Glomerular visceral epithelial cell (primary cell): ENCODE measurements around the gene RYR2.
A peak's percentile ranks its signal among the peaks of the same experiment; 100 is the strongest.
"Not testable (repeated sequence)": the region's sequence is repeated elsewhere in the genome, so short reads cannot be mapped to it uniquely, and the experiment has no call there.

ENCODE experiments used
- DNase-seq: peaks from one replicate; pipeline ENCODE4 v3.0.0-alpha.2; 2016; ENCODE audit errors: extremely low spot score

Gene RYR2

DNA sequence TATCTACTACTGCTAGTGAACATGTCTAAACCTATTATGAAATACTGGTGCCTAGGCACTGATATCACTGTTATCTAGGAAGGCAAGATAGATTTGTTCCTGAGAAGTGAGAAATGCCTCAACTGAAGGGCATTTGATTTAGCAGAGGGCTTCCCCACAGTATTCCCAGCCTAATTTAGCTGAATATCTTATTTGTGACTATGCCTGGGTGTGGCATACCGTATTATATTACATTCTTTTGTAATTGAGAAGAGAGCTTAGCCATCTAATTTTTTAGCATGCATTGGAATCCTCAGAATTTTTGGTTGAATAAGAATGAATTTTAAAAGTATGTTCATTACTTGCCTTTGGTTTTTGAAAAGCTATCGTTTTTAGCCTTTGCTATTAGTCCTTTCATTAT lies 749.6 kb downstream of the RYR2 start:
- DNase-seq: no peak

GRCh38 chr1:237792149-237792548 lies 750.2 kb downstream of the RYR2 start:
- DNase-seq: no peak

DNA sequence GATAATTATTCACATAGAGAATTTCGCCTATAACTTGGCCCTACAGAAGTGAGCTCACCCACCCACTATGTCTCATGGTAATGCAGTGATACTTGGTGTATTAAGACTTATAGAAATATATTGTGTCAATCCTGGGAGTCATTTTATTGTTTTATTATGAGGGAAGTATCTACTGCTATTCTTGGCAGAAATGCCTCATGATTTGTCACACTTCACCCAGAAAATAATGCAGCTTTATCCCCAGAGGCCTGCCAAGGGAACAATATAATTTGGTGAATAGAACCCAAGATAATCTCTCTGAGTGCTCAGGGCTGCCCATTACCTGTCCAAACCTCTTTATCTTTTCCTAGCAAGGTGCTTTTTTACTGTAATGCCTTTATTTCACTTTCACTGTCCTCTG lies 750.7 kb downstream of the RYR2 start:
- DNase-seq: no peak

- peak; percentile 59 for DNase-seq
Observed at GRCh38 chr1:237794071-237794470, 752.1 kb downstream of the RYR2 start.

GRCh38 chr1:237795558-237795957 lies 753.6 kb downstream of the RYR2 start:
- no peak for DNase-seq

GRCh38 chr1:237799762-237800474 lies 757.9 kb downstream of the RYR2 start:
- DNase-seq: peak; percentile 81

DNA sequence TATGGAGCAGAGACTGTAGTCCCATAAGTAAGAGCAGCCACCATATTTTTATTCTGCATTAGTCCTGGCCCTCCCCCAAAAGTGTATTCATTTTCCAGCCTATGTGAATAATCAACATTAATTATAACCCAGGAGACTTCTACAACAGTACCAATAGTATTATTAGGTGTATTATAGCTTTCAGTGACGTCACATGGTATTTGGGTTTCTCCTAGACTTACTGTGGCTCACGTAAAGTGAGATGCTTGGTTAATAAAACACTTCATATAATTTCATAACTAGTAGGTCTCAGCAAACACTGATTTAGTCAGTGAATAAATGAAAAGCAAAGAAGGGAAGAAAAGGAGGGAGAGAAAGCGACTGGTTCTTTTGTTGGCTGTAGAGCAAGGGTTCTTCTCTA lies 762.5 kb downstream of the RYR2 start:
- DNase-seq: no peak

- no peak for DNase-seq
Observed at GRCh38 chr1:237809099-237809498, 767.1 kb downstream of the RYR2 start.

- DNase-seq: no peak
Observed at GRCh38 chr1:237811633-237812032, 769.6 kb downstream of the RYR2 start.

GRCh38 chr1:237812061-237812460 lies 770.1 kb downstream of the RYR2 start:
- DNase-seq: no peak

DNA sequence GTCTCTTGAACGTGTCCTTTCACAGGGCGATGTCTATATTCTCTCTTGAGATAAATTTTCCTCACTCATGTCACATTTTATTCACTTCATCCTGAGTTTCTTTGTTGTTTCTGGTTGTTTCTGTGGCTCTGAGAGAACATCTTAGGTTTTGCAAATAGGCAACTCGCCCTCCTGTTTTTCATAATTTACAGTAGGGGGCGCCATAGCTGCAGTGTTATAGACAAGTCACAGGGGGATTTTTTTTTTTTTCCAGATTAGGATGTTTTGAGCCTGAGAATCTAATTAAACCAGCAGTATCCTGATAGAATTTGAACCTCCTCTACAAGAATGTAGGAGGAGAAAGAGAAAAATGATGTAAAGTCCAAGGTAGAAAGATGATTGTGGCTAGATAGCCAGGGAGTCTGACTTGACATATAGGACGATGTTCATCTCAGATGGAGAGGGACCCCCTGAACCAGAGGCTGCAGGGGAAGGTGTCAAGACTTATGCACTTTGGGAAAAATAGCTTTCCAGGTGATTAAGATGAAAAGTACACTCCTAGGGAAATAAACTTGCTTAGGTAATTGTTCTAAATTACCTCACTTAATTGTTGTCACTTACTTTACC lies 772.4 kb downstream of the RYR2 start:
- DNase-seq: peak; percentile 25

DNA sequence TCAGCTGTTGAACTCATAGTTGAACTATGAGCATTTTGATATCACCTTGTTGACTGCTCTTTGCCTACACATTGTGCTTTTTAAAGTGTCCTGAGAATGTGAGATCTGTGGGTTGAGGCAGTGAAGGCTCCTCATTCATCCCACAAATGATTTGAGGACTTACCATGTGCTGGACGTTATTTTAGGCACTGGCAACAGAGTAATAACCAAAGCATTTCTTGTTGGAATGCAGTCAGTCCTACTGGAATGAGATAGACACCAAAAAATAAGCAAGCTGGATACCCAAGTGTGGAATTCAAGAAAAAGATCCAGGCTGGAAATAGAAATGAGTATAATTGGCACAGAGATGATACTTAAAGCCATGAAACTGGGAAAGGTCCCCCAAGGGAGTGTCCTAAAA lies 775.3 kb downstream of the RYR2 start:
- DNase-seq: no peak

DNA sequence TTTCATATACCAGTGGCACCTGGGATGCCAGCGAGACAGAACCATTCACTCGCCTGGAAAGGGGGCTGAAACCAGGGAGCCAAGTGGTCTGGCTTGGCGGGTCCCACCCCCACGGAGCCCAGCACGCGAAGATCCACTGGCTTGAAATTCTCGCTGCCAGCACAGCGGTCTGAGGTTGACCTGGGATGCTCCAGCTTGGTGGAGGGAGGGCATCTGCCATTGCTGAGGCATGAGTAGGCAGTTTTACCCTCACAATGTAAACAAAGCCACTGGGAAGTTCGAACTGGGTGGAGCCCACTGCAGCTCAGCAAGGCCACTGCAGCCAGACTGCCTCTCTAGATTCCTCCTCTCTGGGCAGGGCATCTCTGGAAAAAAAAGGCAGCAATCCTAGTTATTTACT lies 778.6 kb downstream of the RYR2 start:
- DNase-seq: peak; percentile 21

DNA sequence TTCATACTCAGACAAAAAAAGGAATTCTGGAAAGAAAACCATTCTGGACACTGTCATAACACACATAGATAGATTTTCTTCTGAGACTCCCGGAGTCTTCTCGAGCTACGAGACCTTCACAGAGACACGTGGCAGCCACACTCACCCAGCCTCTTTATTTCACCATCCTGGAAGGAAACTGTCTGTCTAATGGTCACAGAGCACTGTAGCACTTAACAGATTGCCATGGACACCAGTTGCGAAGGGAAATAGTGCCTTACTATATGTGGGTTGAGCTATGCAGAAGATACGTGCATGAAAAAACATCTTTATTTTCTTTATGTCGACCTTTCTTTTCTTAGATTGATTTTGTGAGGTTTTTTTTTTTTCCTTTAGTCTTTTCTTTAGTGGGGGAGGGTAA lies 790.9 kb downstream of the RYR2 start:
- DNase-seq: no peak

DNA sequence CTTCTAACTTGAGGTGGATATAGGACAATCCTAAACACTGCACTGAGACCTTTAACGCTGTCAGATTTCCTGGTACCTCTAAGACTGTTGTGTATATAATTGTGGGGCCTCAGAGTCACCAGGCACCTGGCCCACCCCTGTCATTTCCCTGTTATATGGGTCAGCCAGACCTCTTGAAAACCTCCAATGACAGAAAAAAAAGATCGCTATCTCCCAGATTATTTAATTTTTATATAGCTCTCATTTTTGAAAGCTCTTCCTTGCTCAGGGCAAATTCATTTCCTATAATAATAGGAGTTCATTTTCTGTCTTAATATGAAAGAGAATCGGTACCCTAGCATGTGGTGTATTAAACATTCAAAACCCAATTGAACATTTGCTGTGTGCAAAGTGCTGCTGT lies 792.1 kb downstream of the RYR2 start:
- no peak for DNase-seq

DNA sequence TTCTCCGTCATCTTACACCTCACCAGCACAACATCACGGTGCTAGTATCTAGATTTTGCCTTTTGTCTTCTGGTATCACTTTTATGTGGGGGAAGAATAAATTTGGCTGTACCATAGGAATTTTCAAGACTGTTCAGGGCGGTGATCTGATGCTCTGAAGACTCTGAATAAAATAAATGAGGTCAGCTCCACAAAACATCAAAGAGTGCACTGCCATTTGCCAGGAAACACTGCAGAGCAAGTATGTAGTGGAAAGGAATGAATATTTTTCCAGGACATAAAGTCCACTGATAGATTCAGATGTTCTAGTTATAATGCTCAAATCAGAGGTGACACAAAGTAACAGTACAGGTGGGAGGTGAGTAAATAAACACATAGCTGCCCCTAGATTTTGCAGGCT lies 792.5 kb downstream of the RYR2 start:
- DNase-seq: no peak

DNA sequence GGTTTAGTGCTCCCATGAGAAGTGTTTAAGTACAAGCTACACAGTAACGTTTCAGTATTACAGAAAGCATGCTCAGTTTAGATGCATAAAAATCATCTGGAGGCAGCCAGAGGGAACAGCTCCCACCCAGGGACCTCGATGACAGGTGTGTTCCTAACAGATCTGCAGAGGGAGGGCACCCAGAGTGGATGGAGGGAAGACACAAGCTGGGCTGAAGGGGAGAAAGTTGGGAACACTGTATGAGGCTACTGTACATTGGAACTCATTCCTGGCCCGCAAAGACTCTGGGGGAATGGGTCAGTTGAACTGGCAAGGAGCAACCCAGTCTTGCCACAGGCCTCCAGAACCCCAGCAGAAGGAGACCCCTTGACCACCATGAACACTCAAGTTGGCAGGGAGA lies 796.3 kb downstream of the RYR2 start:
- no peak for DNase-seq

DNA sequence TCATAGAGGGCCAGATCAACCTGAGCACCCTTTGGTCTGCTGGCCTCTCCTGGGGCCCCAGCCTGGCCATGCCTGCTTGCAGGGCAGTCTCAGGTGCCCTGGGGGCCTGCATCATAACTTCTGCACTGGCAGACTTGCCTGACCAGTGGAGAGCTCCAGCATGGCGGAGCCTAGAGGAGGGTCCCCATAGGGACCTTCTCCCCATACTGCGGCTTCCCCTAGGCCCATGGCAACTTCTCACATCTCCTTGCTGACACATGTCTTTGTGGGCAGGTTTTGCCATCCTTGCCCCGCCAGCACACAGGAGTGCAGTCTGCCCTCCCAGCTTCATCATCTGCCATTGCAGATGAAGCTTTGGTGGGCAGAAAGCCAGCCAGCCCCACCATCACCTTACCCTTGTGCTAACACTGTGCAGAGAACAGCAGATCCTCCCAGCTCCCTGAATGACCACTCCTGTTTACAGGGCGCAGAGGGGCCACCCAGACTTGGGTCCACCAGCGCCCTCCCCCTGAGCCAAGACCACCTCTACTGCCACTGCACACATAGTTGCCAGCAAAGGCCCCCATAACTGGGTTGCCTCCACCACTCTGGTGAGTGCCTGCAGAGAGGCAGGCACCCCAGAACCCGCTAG lies 797.0 kb downstream of the RYR2 start:
- DNase-seq: no peak

DNA sequence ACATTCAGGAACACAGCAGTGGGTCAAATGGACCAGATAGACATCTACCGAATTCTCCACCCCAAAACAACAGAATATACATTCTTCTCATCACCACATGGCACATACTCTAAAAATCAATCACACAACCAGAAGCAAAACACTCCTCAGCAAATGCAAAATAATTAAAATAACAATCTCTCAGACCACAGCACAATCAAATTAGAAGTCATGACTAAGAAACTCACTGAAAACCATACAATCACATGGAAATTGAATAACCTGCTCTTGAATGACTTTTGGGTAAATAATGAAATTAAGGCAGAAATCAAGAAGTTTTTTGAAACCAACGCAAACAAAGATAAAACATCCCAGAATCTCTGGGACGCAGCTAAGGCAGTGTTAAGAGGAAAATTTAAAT lies 799.5 kb downstream of the RYR2 start:
- DNase-seq: no peak

- not testable (repeated sequence) for DNase-seq
Observed at GRCh38 chr1:237843516-237843915, 801.5 kb downstream of the RYR2 start.

DNA sequence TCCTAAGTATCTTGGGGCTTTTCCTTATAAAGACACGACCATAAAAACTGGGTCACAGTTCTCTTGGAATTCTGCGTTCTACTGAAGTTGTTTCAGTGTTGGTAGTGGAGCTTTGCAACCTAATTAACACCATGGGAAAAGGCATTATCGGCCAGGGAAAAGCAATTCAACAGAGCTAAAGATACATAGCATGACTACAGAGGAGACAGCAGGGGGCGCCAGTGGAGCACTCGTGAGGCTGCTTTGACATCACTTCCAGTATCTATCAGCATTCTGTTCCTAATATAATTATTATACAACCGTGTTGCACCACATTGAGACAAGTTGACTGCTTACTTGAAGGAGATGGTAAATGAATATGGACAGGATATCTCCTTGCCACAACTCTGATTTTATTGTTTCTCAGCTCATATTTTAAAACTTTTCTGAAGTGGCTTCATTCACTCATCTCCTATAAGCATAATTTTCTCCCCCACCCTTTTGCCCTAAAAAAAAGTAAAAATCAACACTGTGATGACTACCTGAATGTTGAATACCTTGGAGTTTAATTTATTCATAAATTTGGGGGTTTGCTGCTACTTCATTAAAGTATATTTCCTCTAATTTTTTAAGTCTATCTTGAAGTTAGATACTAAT lies 809.3 kb downstream of the RYR2 start:
- DNase-seq: peak; percentile 74

DNA sequence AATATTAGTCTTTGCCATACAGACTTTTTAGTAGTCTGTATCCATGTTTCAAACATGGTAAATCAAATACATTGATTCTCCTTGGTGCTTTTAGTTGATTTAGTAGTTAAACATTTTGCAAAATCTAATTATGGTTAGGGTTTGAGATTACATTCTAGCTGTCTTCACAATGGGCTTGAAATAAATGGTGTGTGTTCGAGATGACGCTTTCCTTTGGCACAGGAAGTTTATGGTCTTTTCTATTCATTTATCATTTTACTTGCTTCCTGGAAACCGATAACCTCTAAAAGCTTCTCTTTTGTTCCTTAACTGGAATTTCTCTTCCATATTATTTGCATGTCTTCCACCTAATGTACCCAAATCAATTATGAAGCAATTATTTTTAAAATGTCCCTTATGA lies 810.4 kb downstream of the RYR2 start:
- DNase-seq: no peak

GRCh38 chr1:237857455-237857854 lies 815.5 kb downstream of the RYR2 start:
- no peak for DNase-seq
